ENCODE data around the gene FAM210B.
"Not testable (repeated sequence)": the region's sequence is repeated elsewhere in the genome, so short reads cannot be mapped to it uniquely, and the experiment has no call there.

Gene FAM210B

DNA sequence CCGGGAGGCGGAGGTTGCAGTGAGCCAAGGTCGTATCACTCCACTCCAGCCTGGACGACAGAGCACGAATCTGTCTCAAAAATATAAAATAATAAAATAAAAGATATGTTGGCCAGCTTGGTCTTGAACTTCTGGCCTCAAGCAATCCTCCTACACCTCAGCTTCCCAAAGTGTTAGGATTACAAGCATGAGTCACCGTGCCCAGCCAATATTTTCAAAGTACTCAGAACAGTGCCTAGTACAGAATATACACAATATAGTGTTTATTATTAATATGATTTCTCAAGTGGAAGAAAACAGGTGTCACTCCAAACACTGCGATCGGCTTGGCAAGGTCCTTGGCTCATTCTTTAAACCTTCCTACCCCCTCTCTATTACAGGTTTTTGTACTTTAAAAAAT is 3.1 kb downstream of the FAM210B start:
- DNase-seq = no peak

DNA sequence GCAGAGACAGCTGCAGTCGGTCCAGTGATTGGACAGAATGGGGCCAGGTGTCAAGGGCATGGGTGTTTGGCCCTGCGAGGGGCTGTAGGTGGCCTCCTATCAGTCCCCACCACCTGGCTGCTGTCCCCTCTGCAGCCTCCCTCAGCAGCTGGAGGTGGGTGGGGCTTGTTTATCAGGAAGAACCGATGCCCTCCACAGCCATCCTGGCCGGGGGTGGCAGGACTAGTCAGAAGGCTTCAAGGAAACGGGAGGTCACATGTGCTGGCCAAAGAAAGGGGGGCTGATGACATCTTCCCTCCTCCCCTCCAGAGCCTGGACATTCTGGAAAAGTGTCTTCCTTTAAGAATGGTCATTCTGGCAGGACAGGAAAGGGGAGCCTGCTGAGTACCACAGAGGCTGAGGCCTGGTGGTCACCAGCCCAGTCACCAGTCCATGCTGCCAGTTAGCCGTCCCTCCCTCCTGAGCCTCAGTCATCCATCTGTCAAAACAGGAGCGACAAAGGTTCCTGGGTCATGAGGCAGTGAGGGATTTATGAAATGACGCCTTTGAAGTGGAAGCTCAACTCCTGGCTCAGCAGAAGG is 4.1 kb downstream of the FAM210B start:
- DNase-seq = no peak

DNA sequence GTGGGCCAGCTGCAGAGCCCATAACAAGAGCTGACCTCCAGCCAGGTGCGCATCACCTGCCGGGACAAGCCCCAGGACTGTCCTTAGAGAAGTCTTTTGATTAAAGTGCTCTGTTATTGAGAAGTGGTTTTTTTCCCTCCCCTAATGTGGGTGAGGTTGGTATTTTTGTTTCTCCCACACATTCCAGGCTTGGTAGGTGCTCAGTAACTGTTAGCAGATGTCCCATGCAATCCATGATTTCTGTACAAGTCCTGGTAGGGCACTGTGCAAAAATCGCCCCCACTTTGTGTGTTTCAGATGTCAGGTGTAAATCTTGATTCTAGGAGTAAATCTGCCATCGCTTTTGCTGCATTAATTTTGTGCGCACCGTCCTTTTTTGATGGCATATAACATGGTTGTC is 4.7 kb downstream of the FAM210B start:
- no peak for DNase-seq

DNA sequence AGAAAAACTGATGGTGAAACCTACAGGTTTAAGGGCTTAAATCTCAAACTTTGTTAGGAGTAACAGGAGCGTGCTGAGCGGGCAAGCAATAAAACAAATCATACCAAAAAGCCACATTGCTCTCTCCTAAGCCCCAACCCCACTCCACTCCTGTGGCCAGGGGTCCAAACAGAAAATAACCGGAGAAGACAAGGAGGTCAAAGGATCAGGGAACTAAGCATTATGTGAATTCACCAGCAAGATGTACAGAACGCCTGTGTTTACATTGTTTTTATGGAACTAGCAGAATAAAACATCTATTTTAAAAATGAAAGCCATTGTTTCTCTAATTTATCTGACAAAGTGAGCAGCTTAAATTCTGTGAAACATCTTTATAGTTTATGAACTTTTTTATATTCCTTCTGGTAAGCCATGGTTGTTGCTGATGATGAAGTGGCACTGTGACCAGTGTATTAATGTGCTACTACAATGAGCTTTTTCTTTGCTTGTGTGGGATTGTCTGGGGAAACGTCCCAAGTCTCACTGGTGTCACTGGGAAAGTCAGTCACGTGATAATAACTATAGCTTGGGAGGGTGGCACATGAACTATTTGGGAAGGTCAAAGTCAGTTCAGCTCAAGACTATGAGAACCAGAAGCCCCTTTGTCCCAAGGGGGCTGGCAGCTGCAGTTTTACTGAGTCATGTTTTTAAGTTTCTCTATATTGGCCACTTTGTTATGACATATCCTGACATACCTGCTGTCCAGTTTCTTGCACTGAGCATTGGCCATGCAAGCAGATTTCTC is 9.8 kb downstream of the FAM210B start:
- no peak for DNase-seq

DNA sequence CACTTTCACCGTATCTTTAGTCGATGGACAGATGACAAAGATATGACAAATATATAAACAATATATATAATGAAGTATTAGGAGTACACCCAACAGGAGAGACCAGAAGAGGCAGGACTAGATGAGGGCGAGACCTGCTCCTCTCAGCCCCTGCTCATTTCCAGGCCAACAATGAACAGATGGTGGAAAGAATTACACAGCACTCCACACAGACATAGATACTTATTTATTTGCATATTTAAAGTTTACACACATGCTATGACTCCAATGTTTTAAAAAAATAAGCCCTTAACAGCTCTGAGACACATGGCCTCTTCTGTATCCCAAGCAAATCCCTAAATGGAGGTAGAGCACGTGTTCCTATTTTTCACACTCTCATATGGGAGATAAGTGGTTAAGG is 10.4 kb downstream of the FAM210B start:
- DNase-seq = no peak

DNA sequence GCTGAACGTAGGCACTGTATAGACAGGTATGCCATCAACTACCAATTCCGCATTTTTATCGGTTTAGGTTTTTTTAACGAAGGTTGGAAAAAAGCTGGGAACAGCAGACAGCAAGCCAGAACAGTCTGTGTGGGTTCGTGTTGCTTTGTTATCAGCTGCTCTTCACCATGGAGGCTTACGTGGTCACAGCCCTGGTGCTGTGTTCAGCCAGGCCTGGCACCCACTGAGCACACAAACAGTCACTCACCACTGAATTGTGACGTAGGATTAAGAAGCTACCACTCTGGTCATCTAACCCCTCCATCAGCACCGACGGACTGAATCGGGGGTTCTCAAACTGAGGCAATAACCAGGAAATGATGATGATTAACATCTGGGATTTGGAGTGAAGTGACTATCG is 13.2 kb downstream of the FAM210B start:
- DNase-seq = no peak

DNA sequence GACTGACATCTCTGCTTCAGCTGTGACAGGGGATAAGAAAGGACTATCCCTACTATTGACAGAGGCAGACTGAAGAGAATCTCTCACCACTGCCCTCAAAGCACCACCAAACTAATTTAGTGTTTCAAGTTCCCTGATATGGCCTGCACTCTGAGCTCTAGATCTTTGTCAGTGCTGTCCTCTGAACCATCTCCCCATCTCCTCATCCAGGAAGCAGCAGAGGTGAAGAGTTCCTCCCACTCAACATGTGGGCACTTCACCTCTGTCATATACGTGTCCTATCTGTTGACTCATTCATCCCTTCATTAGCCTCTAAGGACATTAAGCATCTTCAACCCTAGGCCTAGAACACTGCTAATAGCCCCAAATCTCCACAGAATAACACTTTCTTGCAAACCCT is 14.1 kb downstream of the FAM210B start:
- DNase-seq = peak; percentile 48

DNA sequence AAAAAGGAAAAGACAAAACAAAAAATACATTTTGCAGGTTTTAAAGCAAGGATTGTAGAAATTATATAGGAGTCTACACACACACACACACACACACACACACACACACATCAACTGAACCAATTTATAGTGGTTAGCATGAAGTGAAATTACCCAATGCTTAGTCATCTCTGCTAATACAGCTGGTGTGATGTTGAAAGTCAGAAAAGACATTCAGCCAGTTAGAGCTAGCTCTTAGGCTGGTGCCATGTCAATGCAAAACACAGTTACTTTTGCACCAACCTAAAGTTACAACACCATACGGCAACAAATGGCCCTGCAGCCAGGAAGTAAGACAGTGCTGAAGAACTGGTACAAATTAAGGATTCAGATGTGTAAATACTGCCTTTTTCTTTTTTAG is 15.2 kb downstream of the FAM210B start:
- DNase-seq = peak; percentile 83

DNA sequence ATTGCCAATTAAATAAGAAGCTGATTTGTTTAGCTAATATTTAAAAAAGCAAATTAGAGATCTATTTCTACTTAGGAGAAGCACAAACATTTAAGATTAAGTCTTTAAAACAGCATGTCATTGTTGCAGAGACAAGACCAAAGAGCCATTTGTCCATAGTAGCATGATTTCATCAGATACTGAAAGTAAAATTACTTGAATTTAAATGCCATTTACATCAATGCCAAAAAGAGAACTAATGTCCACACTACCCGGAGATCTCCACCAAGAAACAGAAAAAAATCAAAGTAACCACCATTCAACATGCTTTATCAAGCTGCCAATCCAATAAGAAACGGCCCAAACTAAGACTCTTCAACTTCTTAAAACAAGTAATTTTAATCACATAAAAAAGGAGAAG is 17.6 kb downstream of the FAM210B start:
- DNase-seq = no peak

DNA sequence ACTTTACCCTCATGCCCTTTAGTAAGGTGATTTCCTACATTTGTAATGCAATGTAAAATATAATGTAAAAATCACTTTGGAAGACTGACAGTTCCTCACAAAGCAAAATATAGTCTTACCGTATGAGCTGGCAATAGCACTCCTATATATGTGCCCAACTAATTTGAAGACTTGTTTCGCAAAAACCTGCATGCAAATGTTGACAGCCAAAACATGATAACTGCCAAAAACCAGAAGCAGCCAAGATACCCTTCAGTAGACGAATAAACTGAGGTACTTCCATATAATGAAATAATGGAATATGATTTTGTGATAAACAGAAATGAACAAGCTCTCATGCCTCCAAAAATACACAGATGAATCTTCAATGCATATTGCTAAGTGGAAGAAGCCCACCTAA is 19.6 kb downstream of the FAM210B start:
- DNase-seq = no peak

DNA sequence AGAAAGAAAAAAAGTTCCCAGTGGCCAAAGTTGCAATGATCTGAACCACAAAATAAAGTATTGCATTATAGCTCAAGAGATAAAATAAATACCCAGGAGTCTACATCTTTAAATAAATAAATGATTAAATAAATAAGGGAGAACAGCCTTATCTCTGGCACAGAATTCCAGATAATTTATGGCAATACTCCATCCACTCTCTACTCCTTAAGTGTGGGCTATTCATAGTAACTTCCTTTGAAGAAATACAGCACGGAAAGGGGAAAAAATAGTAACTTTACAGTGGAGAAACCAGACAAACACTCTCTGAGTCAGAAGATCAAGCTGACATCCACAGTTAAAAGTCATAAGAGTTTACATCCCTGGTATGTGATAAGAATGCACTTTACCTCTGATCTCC is 21.6 kb downstream of the FAM210B start:
- DNase-seq = no peak

DNA sequence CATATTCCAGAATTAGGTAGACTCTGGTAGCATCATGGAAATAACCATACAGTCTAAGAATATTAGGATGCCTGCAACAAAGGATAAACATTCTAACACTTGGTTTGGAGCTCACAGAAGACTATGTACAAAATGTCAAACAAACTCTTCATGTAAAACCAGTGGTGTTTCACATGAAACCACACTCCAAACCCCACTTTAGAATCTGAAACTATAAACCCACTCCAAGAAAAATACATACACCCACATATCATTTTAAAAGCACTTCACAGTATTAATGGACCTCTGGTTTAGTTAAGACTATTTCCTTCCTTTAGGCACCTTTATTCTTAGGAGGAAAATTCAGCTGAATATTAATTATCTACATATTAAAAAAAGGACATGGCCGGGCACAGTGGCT is 22.7 kb downstream of the FAM210B start:
- no peak for DNase-seq

DNA sequence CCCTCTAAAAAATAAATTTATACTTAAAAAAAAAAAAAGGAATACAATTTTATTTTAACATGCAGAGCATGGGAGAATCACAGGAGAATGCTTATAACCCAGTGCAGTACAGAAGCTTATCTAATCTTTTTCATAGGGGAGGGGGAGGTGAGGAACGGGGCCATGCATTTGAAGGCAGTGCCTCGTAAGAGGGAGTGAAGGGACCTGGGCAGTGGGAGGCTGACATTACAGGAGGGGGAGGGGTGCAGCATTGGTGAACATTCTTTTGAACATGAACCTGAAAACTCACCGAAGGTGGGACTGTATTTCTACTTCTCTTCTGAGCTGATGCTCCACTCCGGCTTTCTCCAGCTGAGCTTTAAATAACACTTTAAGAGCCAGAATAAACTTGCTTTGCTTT is 23.9 kb downstream of the FAM210B start:
- no peak for DNase-seq

DNA sequence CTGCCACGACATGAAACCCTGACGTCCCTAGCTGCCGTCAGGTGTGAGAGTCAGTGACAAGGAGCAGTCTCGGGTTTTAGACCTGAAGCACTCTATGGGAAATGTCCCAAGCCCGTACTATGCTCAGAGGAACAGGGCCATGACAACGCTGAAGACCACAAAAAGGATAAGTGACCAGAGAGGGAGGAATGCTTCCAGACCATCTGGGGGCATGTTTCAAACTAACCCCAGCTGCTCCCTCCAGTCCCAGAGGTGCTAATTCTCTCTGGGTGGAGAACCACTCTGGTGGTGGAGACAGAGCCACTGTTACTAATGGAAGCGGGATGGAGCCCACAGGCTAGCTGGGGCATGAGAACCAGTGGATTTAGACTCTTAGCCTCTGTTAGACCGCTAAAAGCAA is 24.6 kb downstream of the FAM210B start:
- no peak for DNase-seq

DNA sequence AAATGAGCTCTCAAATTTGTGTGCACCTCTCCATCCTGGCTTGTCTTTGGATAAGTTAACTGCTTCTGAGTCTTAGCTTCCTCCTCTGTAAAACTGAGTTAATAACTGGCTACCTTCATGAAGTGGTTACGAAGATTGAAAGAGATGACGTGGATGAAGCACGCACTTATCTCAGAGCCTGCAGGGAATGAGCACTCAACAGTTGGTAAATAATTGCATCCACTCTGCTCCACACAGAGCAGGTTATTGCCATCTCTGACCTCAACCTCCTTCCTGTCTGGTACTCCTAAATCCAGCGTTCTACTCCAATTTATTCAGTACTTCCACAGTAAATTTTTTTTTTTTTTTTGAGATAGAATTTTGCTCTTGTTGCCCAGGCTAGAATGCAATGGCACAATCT is 26.4 kb downstream of the FAM210B start:
- no peak for DNase-seq

DNA sequence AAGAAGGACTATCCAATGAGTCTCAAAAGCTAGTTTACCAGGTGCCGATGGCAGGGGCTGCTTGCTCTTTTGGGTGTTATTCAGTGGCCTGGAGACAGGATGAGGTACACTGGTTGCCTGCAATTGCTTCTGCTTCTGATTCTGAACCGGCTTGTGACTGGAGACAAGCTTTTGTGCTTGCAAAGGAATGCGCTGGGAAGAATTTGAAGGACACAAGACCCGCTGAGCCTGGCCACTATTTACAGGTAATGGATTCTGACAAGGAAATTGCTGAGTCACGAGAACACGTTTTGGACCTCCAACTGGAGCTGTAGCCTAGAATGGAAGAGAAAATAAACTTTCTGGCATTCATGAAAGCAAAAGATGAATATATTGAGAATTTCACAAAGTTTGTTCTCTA is 27.4 kb downstream of the FAM210B start:
- no peak for DNase-seq

DNA sequence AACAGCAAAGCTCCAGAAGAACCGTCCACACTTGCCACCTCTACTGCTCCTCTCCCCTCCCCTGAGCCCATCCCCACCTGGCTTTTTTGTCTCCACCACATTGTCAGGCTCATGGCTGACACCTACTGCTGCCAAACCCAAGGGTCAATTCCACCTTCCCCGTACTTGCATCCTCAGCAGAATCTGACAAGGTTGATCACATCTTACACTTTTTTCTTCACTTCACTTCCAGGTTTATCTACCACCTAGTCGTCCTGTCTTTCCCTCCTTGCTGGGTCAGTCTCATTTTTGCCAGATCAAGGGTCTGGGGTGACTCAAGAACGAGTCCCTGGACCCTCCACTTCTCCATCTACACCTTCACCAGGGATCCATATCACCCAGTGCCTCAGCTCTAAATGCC is 30.1 kb downstream of the FAM210B start:
- DNase-seq = no peak

DNA sequence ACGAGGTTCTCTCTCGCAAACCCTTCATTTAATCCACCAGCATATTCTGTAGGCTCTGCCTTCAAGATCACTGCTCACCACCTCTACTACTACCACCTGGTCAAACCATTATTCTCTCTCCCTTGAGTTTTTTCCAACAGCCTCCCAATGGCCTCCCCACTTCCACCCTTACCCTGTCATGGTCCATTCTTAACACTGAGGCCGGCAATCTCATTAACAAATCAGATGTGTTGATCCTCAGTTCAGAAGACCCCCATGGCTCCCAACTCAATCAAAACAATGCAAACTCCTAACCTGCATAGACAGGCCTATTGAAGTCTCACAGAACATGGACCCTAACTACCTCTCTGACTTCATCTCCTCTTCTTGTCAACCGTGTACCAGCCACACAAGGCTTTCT is 31.0 kb downstream of the FAM210B start:
- DNase-seq = no peak

DNA sequence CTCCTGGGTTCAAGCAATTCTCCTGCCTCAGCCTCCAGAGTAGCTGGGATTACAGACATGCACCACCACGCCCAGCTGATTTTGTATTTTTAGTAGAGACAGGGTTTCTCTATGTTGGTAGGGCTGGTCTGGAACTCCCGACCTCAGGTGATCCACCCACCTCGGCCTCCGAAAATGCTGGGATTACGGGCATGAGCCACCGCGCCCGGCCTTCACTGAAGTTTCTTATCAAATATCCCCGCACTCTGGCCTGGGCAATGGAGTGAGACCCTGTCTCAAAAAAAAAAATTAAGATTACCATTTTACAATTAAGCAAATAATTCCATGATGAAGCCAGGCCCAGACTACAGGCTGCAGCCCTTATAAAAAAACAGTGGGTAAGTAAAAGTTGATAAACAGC is 31.6 kb downstream of the FAM210B start:
- DNase-seq = not testable (repeated sequence)

DNA sequence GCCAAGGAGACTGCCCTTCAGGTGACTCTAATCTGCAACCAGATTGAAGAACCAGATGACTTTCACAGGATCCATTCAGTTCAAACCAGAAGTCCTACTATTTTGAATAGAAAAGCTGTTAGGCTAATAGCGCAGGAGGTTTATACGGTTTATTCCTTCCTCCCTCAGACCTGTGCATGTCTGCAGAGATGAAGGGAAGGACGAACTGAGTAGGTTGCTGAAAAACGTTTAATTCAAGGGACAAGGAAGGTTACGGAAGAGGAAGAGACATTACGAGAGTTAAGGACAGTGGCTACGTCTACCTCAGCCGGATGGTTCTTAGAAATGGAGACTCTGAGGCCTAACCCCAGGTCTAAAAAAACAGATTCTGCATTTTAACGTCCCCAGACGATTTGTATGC is 32.3 kb downstream of the FAM210B start:
- no peak for DNase-seq

DNA sequence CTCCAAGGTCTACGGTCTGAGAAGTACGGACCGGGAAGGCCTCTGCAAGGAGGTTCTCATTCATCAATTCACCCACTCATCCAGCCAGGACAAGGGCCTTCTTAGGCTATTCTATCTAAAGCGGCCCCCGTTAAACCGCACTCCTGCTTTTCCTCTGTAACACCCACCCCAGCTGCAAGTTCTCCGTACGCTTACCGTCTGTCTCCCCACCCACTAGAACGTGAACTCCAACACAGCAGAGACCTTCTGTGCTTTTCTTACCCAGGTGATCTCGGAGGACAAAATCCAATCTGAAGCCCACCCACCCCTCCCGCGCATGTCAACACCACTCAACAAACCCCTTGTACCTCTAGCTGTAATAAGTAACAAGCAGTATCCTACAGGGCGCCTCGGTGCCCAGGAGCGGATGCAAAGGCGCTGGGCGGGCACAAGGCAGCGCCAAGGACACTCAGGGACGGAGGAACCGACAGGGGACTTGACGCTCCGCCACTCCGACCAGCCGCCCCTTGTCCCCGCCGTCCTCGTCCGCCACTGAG is 32.9 kb downstream of the FAM210B start:
- peak; percentile 12 for DNase-seq

DNA sequence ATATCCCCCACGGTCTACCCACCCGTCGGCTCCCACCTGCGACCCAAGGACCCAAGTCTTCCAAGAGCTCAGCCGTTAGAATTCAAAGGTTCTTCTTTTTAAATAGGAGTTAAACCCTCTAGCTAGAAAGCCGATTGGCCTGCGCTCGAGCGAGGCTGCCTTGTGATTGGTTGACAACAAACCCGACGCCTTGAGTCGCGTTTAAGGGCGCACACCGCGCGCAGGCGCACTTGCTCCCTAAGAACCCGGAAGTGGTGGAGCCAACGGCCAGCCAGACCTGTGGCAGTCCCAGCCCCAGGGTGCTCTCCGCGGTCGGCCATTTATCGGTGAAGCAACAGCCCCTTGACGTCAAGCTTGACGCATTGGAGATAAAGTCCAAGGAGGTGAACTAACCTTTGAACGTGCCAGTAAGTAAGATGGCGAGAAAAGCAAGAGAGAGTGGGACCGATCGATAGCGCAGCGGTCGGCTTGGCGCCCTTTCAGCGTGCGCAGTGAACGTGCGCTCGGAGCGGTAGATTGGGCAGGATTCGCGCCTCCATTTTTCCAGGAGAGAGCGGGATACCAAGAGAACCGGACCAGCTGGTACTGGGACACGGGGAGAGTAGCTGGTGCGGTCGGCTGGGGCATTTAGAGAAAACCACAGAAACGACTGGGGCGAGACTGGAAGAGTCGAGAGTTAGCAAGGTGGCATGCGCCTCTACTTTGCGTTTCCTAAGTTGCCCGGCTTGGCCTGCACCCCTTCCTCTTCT is 33.5 kb downstream of the FAM210B start, which contains the start of the genes AURKA and CSTF1:
Gene AURKA, minus strand, starts transcription at position 84 of the 749 bp plus-strand sequence. CDS start 4,018 bp downstream, outside the sequence.
Gene CSTF1, plus strand, starts transcription at position 514 of the 749 bp plus-strand sequence. CDS start 2,908 bp downstream, outside the sequence.
- DNase-seq = peak; percentile 100

DNA sequence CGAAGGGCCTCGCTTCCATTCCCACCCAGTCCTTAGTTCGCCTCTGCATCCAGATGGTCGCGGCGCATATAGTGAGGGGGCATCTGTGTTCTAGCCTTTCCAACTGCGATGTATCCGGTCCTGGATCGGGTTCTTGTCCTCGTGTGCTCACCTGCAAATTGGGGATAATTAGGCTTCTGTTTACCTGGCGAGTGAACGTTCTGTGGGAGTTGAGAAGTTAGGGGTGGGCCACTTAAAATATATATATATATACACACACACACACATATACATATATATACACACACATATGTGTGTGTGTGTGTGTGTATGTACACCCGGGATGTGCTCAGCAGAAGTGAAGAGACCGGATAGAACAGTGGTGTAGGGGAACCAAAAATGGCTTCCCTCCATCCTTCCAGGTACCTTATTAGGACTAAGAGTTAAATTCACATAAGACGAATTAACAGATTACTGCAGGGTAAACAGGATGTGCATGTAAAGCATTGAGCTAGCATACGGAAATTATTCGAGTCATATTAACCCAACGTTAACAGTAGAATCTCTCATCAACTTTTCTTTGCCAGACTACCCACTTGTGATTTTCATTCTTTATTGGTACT is 34.2 kb downstream of the FAM210B start:
- peak; percentile 47 for DNase-seq
